Liver (tissue), 9 donors: ENCODE results near the gene RAB30. TPM values are rescaled to one million over a fixed set of nuclear protein-coding genes. Genes with fewer than 3 reads are reported as not detected.

Experiments used
- DNase-seq: peaks from one replicate; pipeline ENCODE4 v3.0.0-alpha.2; 2017; ENCODE audit warnings: low spot score
- H3K27ac ChIP-seq, 2 donors: one replicate each; pipeline ENCODE4 v1.7.0; 2013; ENCODE audit warnings: inconsistent platforms in 2 of 2, low read length in 2 of 2, control low read depth in 1 of 2, low read depth in 1 of 2, mild to moderate bottlenecking in 1 of 2
- H3K27me3 ChIP-seq, 4 donors: one replicate each; pipeline versions ENCODE4 v1.6.1 to v1.7.0; 2013; ENCODE audit warnings: low read length in 3 of 4, inconsistent platforms in 1 of 4, mild to moderate bottlenecking in 1 of 4, moderate library complexity in 1 of 4; ENCODE audit not compliant: control insufficient read depth in 4 of 4, insufficient read depth in 4 of 4
- H3K36me3 ChIP-seq, 4 donors: one replicate each; pipeline versions ENCODE4 v1.6.1 to v1.7.0; 2013; ENCODE audit warnings: low read length in 3 of 4, mild to moderate bottlenecking in 3 of 4, low read depth in 1 of 4, moderate library complexity in 1 of 4; ENCODE audit not compliant: control insufficient read depth in 4 of 4, insufficient read depth in 3 of 4
- H3K4me1 ChIP-seq, 4 donors: one replicate each; pipeline versions ENCODE4 v1.6.1 to v1.7.0; 2013; ENCODE audit warnings: low read length in 3 of 4, mild to moderate bottlenecking in 3 of 4, moderate library complexity in 1 of 4; ENCODE audit not compliant: control insufficient read depth in 4 of 4, insufficient read depth in 4 of 4
- H3K4me3 ChIP-seq, 3 donors: one replicate each; pipeline versions ENCODE4 v1.6.1 to v1.7.0; 2013; ENCODE audit warnings: low read length in 3 of 3, control low read depth in 1 of 3, low read depth in 1 of 3, mild to moderate bottlenecking in 1 of 3
- H3K9ac ChIP-seq, 2 donors: one replicate each; pipeline ENCODE4 v1.7.0; 2013; ENCODE audit warnings: low read length in 2 of 2, mild to moderate bottlenecking in 2 of 2, moderate library complexity in 2 of 2, control low read depth in 1 of 2, low read depth in 1 of 2
- H3K9me3 ChIP-seq, 4 donors: one replicate each; pipeline versions ENCODE4 v1.6.1 to v1.7.0; 2013; ENCODE audit warnings: low read length in 3 of 4; ENCODE audit not compliant: control insufficient read depth in 4 of 4
- FOXA1 ChIP-seq: IDR thresholded peaks from 2 replicates; pipeline ENCODE4 v1.6.1; 2016; ENCODE audit warnings: antibody characterized with exemption
- GABPA ChIP-seq, 2 donors: IDR thresholded peaks in 1 of 2; conservative IDR thresholded peaks in 1 of 2; 2 replicates each; pipeline ENCODE4 v1.6.1; 2016; ENCODE audit warnings: antibody characterized with exemption in 2 of 2, mild to moderate bottlenecking in 1 of 2, moderate library complexity in 1 of 2
- HNF4A ChIP-seq, 2 donors: conservative IDR thresholded peaks; 2 replicates each; pipeline ENCODE4 v1.6.1; 2016; ENCODE audit warnings: antibody characterized with exemption in 2 of 2, mild to moderate bottlenecking in 2 of 2
- HNF4G ChIP-seq: IDR thresholded peaks from 2 replicates; pipeline ENCODE4 v1.6.1; 2016; ENCODE audit warnings: antibody characterized with exemption
- JUND ChIP-seq, 2 donors: IDR thresholded peaks; 2 replicates each; pipeline ENCODE4 v1.6.1; 2016; ENCODE audit warnings: antibody characterized with exemption in 2 of 2
- NR2F2 ChIP-seq: IDR thresholded peaks from 2 replicates; pipeline ENCODE4 v1.6.1; 2016; ENCODE audit warnings: antibody characterized with exemption
- RAD21 ChIP-seq, 2 donors: IDR thresholded peaks; 2 replicates each; pipeline ENCODE4 v1.6.1; 2016; ENCODE audit warnings: antibody characterized with exemption in 2 of 2, mild to moderate bottlenecking in 2 of 2
- RXRA ChIP-seq, 2 donors: IDR thresholded peaks; 2 replicates each; pipeline ENCODE4 v1.6.1; 2017 to 2018; ENCODE audit warnings: antibody characterized with exemption in 2 of 2, mild to moderate bottlenecking in 1 of 2
- TAF1 ChIP-seq: conservative IDR thresholded peaks from 2 replicates; pipeline ENCODE4 v1.6.1; 2016; ENCODE audit warnings: antibody characterized with exemption, mild to moderate bottlenecking
- YY1 ChIP-seq: IDR thresholded peaks from 2 replicates; pipeline ENCODE4 v1.6.1; 2016; ENCODE audit warnings: antibody characterized with exemption, mild to moderate bottlenecking
- WGBS: extraction: QIAGEN DNeasy Blood & Tissue Kit; methylation state at CpG from one replicate; pipeline ENCODE4 v1.1.7; 2013; 5-methylcytosine and 5-hydroxymethylcytosine counted together
- polyA plus RNA-seq, 2 donors: library from polyadenylated mRNA; stranded (reverse) in 1 of 2; unstranded in 1 of 2; fragments of 200-250 nt in 1 of 2; fragments of >200 nt in 1 of 2; fragmentation: Nextera tagmentation in 1 of 2; extraction: Ambion mirVana in 1 of 2; gene quantifications; one replicate each; pipeline versions ENCODE4 v1.2.1 to v1.2.3, GENCODE V29; 2013 to 2015
- total RNA-seq, 2 donors: library from RNA; depleted of rRNA; stranded (reverse); fragments of >200 nt; gene quantifications; one replicate each; pipeline ENCODE4 v1.2.3, GENCODE V29; 2014
- TF ChIP-seq, protein P1 (sequence below): IDR thresholded peaks from 2 replicates; pipeline ENCODE4 v1.6.1; 2016; ENCODE audit warnings: antibody characterized with exemption, mild to moderate bottlenecking
- TF ChIP-seq, protein P2 (sequence below): IDR thresholded peaks from 2 replicates; pipeline ENCODE4 v1.6.1; 2016; ENCODE audit warnings: antibody characterized with exemption
- TF ChIP-seq, protein P3 (sequence below): fragments of 150-350 bp; IDR thresholded peaks from 2 replicates; pipeline ENCODE4 v1.5.1; 2017; ENCODE audit warnings: improper control_type of control experiment, low read depth, low read length; ENCODE audit not compliant: missing input control
- donor health status: healthy.
- donor health status: healthy.
- donor health status: healthy.
- donor health status: healthy.
- donor health status: healthy.

Gene RAB30
- total and polyA plus RNA-seq, 4 donors, result 2.4 to 5.4 (median 3.2) TPM

DNA sequence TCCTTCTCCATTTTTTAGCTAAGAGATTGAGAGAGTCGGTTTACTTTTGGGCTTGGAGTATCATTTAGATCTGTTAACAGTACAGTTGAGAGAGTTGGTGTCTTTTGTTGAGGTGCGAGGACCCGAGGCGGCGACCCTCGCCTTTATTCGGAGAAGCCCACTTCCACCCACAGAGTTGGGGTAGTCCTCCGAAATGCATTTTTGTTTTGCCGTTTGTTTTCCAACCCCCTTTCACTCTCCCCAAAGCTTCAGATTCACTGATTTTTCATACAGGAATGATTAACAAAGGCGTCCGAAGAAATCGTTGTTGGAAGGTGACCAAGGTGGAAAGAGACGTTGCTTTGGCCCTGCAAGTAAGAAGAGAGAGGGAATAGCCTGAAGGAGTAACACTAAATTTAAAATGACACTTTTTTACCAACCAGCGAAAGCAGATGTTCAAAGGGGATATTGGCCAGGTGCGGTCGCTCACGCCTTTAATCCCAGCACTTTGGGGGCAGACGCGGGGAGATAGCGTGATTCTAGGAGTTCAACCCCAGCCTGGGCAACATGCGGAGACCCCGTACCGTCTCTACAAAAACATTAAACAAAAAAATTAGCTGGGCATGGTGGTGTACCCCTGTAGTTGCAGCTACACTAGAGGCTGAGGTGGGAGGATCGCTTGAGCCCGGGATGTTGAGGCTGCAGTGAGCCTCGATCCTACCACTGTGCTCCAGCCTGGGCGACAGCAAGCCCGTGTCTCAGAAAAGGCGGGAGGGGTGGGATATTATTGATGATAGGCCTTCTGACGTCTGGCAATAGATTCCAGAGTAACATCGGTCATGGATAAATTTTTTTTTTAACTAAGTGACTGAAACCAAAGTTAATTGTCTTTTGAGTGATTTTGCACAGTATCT lies 899 bp upstream of the RAB30 start:
- H3K4me3 ChIP-seq, result peak overlapping the region; percentile 62 to 98 (median 84)
- no peaks in the 10 kb centered on the region for H3K27me3 ChIP-seq
- peak overlapping the region; percentile 94 to 99 for H3K27ac ChIP-seq
- peaks cover 2 to 33% (median 11%) of the 10 kb centered on the region in 4 donors for H3K4me1 ChIP-seq
- 13% methylated on average over 31 of the region's 31 CpGs for WGBS
- H3K36me3 ChIP-seq, result peaks cover 0 to 8% (median 1%) of the 10 kb centered on the region in 4 donors
- TF ChIP-seq FOXA1 (no peak), NR2F2 (no peak)
- H3K9ac ChIP-seq, result peak overlapping the region; percentile 95 to 100
- no peak for DNase-seq
- H3K9me3 ChIP-seq, result no peaks in the 10 kb centered on the region

DNA sequence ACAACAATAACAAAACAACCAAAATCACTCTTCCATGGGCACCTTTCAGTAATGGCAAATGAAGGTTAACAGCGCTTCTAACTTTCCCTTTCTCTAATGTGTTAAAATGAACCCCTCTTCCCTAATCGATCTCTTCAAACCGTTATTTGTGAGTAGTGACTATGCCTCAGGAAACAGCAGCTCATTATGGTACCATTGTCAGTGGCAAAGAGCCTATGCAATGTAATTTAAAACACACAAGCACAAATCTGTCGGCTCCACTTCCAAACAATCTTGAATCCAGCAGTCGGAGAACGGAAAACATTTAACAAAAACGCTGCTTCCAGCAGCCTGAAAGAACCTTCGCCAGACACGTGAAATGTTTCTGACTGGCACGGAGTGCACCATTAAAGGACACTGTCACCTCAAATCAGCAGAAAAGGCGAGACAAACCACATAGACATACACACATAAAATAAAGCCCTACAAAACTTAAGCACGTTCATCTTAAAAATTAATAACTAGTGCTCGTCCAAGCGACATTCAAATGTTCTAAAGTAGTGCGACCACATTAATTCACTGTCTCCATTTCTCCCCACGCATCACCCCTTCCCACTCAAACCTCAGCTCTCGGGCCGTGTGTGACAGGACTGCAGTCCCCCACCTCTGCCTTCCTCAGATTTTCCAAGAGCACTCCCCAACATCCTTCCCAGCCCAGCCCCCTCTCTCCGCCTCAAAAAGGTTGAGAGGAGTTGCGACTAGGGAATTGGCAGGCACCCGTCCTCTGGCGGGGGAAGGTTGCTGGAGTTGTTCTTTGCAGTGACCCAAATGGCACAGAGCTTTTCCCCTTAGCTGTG lies 748 bp downstream of the RAB30 start:
- Histone ChIP-seq H3K27me3 (no peaks in the 10 kb centered on the region), H3K27ac (peak overlapping the region; percentile 94 to 99), H3K9me3 (no peaks in the 10 kb centered on the region), H3K36me3 (peaks cover 0 to 8% (median 0%) of the 10 kb centered on the region in 4 donors), H3K9ac (peak overlapping the region; percentile 79 to 98), H3K4me3 (peak overlapping the region; percentile 58 to 84 (median 75)), H3K4me1 (peaks cover 4 to 33% (median 11%) of the 10 kb centered on the region in 4 donors)
- TF ChIP-seq RAD21 (IDR thresholded peaks at IDR 0.05) (peak in 1 of 2 donors; percentile 13), TAF1 (no peak), GABPA (IDR thresholded peaks at IDR 0.05 in 1 of 2, conservative IDR thresholded peaks at IDR 0.05 in 1 of 2) (no peak), RXRA (IDR thresholded peaks at IDR 0.05) (peak in 1 of 2 donors; percentile 4)
- TF ChIP-seq, protein P1, sequence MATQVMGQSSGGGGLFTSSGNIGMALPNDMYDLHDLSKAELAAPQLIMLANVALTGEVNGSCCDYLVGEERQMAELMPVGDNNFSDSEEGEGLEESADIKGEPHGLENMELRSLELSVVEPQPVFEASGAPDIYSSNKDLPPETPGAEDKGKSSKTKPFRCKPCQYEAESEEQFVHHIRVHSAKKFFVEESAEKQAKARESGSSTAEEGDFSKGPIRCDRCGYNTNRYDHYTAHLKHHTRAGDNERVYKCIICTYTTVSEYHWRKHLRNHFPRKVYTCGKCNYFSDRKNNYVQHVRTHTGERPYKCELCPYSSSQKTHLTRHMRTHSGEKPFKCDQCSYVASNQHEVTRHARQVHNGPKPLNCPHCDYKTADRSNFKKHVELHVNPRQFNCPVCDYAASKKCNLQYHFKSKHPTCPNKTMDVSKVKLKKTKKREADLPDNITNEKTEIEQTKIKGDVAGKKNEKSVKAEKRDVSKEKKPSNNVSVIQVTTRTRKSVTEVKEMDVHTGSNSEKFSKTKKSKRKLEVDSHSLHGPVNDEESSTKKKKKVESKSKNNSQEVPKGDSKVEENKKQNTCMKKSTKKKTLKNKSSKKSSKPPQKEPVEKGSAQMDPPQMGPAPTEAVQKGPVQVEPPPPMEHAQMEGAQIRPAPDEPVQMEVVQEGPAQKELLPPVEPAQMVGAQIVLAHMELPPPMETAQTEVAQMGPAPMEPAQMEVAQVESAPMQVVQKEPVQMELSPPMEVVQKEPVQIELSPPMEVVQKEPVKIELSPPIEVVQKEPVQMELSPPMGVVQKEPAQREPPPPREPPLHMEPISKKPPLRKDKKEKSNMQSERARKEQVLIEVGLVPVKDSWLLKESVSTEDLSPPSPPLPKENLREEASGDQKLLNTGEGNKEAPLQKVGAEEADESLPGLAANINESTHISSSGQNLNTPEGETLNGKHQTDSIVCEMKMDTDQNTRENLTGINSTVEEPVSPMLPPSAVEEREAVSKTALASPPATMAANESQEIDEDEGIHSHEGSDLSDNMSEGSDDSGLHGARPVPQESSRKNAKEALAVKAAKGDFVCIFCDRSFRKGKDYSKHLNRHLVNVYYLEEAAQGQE, result no peak
- TF ChIP-seq, protein P2, sequence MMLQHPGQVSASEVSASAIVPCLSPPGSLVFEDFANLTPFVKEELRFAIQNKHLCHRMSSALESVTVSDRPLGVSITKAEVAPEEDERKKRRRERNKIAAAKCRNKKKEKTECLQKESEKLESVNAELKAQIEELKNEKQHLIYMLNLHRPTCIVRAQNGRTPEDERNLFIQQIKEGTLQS, result no peak
- DNase-seq, result no peak
- WGBS, result under 1% methylated on average over 22 of the region's 22 CpGs

DNA sequence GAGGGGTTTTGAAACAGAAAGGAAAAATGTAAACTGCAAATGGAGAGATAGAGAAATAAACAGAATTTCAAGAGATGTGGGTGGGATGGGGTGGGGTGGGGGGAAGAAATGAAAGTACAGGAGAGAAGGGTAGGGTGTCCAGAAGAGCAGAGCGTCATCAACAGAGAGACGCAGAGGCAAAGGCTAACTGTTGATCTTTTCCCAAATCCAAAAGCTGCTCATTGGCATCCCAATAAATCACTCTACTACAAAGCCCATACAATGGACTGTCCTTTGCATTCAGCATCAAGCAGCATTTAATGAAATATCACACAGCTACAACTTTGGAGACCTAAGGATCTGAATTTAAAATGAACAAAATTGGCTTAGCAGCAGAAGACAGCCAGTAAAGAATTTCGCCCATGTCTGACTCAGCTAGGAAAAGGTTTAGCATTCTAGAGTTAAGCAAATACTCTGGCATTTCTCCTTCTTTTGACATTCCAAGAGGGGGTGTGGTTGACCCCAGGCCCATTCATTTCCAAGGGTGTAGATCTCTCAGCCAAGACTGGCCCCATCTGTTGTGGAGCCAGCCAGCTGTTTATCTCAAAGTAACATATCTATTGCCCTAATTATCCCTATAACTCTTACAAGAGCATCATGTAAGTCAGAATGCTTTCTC lies 1.5 kb downstream of the RAB30 start:
- Histone ChIP-seq H3K27me3 (no peaks in the 10 kb centered on the region), H3K36me3 (peaks cover 0 to 8% (median 0%) of the 10 kb centered on the region in 4 donors), H3K27ac (peak overlapping the region; percentile 94 to 99), H3K9ac (peak overlapping the region; percentile 79 to 98), H3K4me1 (peaks cover 4 to 33% (median 11%) of the 10 kb centered on the region in 4 donors), H3K4me3 (peak overlapping the region; percentile 58 to 84 (median 75)), H3K9me3 (no peaks in the 10 kb centered on the region)
- TF ChIP-seq GABPA (IDR thresholded peaks at IDR 0.05 in 1 of 2, conservative IDR thresholded peaks at IDR 0.05 in 1 of 2) (no peak), JUND (IDR thresholded peaks at IDR 0.05) (no peak), HNF4G (no peak), HNF4A (conservative IDR thresholded peaks at IDR 0.05) (no peak), NR2F2 (peak; percentile 41), TAF1 (no peak), YY1 (no peak)
- TF ChIP-seq, protein P3, sequence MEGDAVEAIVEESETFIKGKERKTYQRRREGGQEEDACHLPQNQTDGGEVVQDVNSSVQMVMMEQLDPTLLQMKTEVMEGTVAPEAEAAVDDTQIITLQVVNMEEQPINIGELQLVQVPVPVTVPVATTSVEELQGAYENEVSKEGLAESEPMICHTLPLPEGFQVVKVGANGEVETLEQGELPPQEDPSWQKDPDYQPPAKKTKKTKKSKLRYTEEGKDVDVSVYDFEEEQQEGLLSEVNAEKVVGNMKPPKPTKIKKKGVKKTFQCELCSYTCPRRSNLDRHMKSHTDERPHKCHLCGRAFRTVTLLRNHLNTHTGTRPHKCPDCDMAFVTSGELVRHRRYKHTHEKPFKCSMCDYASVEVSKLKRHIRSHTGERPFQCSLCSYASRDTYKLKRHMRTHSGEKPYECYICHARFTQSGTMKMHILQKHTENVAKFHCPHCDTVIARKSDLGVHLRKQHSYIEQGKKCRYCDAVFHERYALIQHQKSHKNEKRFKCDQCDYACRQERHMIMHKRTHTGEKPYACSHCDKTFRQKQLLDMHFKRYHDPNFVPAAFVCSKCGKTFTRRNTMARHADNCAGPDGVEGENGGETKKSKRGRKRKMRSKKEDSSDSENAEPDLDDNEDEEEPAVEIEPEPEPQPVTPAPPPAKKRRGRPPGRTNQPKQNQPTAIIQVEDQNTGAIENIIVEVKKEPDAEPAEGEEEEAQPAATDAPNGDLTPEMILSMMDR, result no peak
- WGBS, result 74% methylated on average over 3 of the region's 3 CpGs
- no peak for DNase-seq
